Measurements from ENCODE around the gene YARS2.

DNA sequence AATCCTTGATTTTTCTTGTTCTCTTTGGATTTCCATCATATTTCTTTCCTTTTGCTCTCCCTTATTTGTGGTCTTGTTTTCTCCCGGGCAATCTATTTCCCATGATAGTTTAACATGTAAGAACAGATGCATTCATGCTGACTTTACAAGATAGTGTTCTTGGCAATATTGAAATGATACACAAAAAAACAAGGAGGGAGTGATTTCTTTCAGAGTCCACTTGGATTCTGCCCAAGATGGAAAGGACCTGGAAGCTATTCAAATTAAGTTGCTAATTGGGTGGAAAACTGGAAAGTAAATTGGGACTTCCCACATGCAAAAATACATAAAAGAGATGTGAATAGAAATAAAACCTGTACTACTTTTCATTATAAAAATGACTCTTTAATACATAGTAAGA is 14.4 kb upstream of the YARS2 start:
- TF ChIP-seq, protein P1, sequence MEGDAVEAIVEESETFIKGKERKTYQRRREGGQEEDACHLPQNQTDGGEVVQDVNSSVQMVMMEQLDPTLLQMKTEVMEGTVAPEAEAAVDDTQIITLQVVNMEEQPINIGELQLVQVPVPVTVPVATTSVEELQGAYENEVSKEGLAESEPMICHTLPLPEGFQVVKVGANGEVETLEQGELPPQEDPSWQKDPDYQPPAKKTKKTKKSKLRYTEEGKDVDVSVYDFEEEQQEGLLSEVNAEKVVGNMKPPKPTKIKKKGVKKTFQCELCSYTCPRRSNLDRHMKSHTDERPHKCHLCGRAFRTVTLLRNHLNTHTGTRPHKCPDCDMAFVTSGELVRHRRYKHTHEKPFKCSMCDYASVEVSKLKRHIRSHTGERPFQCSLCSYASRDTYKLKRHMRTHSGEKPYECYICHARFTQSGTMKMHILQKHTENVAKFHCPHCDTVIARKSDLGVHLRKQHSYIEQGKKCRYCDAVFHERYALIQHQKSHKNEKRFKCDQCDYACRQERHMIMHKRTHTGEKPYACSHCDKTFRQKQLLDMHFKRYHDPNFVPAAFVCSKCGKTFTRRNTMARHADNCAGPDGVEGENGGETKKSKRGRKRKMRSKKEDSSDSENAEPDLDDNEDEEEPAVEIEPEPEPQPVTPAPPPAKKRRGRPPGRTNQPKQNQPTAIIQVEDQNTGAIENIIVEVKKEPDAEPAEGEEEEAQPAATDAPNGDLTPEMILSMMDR (IDR thresholded peaks at IDR 0.05): no peak
- no peak for TF ChIP-seq POLR2A (IDR thresholded peaks at IDR 0.05)

All from adrenal gland (tissue), 5 donors.